Transverse colon (tissue), 4 donors: Measurements from ENCODE around the gene RDH5. TPM values are rescaled to one million over a fixed set of nuclear protein-coding genes. Genes with fewer than 3 reads are reported as not detected.

Source experiments
- DNase-seq: peaks from one replicate; pipeline ENCODE4 v3.0.0-alpha.2; 2019
- H3K27ac ChIP-seq, 4 donors: fragments of 200-600 bp; sonication (generic); 2 replicates each; pipeline ENCODE4 v1.5.1; 2016 to 2018; ENCODE audit warnings: inconsistent platforms in 4 of 4
- H3K27me3 ChIP-seq: fragments of 200-600 bp; sonication (generic); 2 replicates; pipeline ENCODE4 v1.5.1; 2017; ENCODE audit warnings: inconsistent platforms
- H3K36me3 ChIP-seq, 4 donors: fragments of 200-600 bp; sonication (generic); 2 replicates each; pipeline ENCODE4 v1.5.1; 2017 to 2019; ENCODE audit warnings: inconsistent platforms in 4 of 4
- H3K4me1 ChIP-seq, 4 donors: fragments of 200-600 bp; sonication (generic); 2 replicates each; pipeline ENCODE4 v1.5.1; 2017 to 2020; ENCODE audit warnings: inconsistent platforms in 4 of 4
- H3K4me3 ChIP-seq, 4 donors: fragments of 200-600 bp; sonication (generic); 1 replicate in 1 of 4; 2 replicates in 3 of 4; pipeline versions ENCODE4 v1.5.1 to v1.6.1; 2017 to 2019; ENCODE audit warnings: inconsistent platforms in 4 of 4
- H3K9me3 ChIP-seq, 2 donors: fragments of 200-600 bp; sonication (generic); 2 replicates each; pipeline ENCODE4 v1.5.1; 2017 to 2019; ENCODE audit warnings: inconsistent platforms in 2 of 2
- EP300 ChIP-seq: sonication (generic); formaldehyde crosslinking; IDR thresholded peaks from one replicate; pipeline ENCODE4 v1.6.1; 2017; ENCODE audit warnings: antibody characterized with exemption, low read depth
- POLR2A ChIP-seq: fragments of 450-650 bp; IDR thresholded peaks from one replicate; pipeline ENCODE4 v1.6.1; 2016; ENCODE audit warnings: antibody characterized with exemption, mild to moderate bottlenecking, moderate library complexity
- POLR2AphosphoS5 ChIP-seq, 3 donors: sonication (generic); formaldehyde crosslinking; IDR thresholded peaks; one replicate each; pipeline ENCODE4 v1.6.1; 2016; ENCODE audit warnings: antibody characterized with exemption in 3 of 3
- WGBS, 2 donors: methylation state at CpG; one replicate each; pipeline ENCODE4 v1.1.5; 2018; ENCODE audit warnings: low coverage in 1 of 2; 5-methylcytosine and 5-hydroxymethylcytosine counted together
- in situ Hi-C, 4 donors: fragments of 200-750 bp; cut with MboI; loops; one replicate each; pipeline versions ENCODE4 v1.15.0 to v1.15.1; 2017; ENCODE audit warnings: low sequenced_read_pairs in 3 of 4, low pct_ligation_motif_present in 1 of 4, low pct_unique_long_range_greater_than_20kb in 1 of 4
- intact Hi-C: fragments of 100-400 bp; cut with DNase I; formaldehyde crosslinking; loops from one replicate; pipeline ENCODE4 v1.15.1; 2023; ENCODE audit warnings: low total_unique reads
- total RNA-seq, 4 donors: library from RNA; depleted of rRNA; stranded (reverse); fragments of >200 nt; gene quantifications; one replicate each; pipeline ENCODE4 v1.1.0, GENCODE V29; 2016
- TF ChIP-seq, protein P1 (sequence below), 5 experiments: fragments of 200-600 bp in 3 of 5; fragments of 450-650 bp in 2 of 5; sonication (generic) in 3 of 5; IDR thresholded peaks; 1 replicate in 2 of 5; 2 replicates in 3 of 5; pipeline ENCODE4 v1.5.1; 2016 to 2017; ENCODE audit warnings: antibody characterized with exemption in 5 of 5, inconsistent platforms in 3 of 5, mild to moderate bottlenecking in 2 of 5, moderate library complexity in 1 of 5

The RDH5 gene
- total RNA-seq, 4 donors from 2014 or later = 16.5 to 74.4 (median 58.3) TPM

DNA sequence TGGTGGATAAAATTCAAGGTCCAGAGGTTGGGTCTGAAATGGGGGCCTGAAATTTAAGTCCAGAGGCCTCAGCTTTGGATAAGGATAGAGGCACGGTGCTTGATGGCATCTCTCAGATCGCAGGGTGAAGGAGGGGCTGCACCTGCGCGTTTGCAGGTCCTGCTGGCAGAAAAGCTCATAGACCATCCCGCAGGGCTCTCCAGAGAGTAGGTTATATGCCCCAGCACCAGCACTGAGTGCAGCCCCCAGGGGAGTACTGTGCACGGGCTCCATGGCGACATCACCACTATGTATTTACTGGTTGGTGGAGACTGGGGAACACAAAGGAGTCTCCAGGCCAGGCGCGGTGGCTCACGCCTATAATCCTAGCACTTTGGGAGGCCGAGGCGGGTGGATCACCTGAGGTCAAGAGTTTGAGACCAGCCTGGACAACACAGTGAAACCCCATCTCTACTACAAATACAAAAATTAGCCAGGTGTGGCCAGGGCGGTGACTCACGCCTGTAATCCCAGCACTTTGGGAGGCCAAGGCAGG is 12.9 kb downstream of the RDH5 start:
- in situ Hi-C loops = loop anchor here in 3 of 4 donors (5.0 to 10.0 kb wide), 3 partner anchors 82 to 202 kb away; partner anchors contain the start of genes DGKA (in 1 of the 3), ORMDL2 (in 1 of the 3), PYM1 (in 1 of the 3) and SARNP (in 1 of the 3)

GRCh38 chr12:55733858-55734257 is 13.7 kb downstream of the RDH5 start:
- Histone ChIP-seq H3K36me3 (no peaks in the 10 kb centered on the region), H3K4me3 (no peak overlapping the region), H3K9me3 (no peaks in the 10 kb centered on the region), H3K4me1 (peaks cover 12 to 40% (median 28%) of the 10 kb centered on the region in 4 donors), H3K27ac (no peak overlapping the region), H3K27me3 (no peaks in the 10 kb centered on the region)
- in situ Hi-C loops (loop anchor here in 3 of 4 donors (5.0 to 10.0 kb wide), 3 partner anchors 81 to 201 kb away; partner anchors contain the start of genes DGKA (in 1 of the 3), ORMDL2 (in 1 of the 3), PYM1 (in 1 of the 3) and SARNP (in 1 of the 3)), intact Hi-C loops (no loop called here)
- WGBS, 2 donors = 68 to 100% methylated on average over 1 to 2 of the region's 2 CpGs
- DNase-seq = no peak
- TF ChIP-seq EP300 = no peak
- TF ChIP-seq POLR2A = no peak
- TF ChIP-seq, protein P1, sequence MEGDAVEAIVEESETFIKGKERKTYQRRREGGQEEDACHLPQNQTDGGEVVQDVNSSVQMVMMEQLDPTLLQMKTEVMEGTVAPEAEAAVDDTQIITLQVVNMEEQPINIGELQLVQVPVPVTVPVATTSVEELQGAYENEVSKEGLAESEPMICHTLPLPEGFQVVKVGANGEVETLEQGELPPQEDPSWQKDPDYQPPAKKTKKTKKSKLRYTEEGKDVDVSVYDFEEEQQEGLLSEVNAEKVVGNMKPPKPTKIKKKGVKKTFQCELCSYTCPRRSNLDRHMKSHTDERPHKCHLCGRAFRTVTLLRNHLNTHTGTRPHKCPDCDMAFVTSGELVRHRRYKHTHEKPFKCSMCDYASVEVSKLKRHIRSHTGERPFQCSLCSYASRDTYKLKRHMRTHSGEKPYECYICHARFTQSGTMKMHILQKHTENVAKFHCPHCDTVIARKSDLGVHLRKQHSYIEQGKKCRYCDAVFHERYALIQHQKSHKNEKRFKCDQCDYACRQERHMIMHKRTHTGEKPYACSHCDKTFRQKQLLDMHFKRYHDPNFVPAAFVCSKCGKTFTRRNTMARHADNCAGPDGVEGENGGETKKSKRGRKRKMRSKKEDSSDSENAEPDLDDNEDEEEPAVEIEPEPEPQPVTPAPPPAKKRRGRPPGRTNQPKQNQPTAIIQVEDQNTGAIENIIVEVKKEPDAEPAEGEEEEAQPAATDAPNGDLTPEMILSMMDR (IDR thresholded peaks at IDR 0.05) = no peak
- no peak for TF ChIP-seq POLR2AphosphoS5 (IDR thresholded peaks at IDR 0.05)

More for the DNA sequence above, 12.9 kb downstream of the RDH5 start:
- Histone ChIP-seq H3K27ac (no peak overlapping the region), H3K4me3 (no peak overlapping the region), H3K9me3 (no peaks in the 10 kb centered on the region), H3K27me3 (no peaks in the 10 kb centered on the region), H3K4me1 (peaks cover 12 to 34% (median 22%) of the 10 kb centered on the region in 4 donors), H3K36me3 (no peaks in the 10 kb centered on the region)
- WGBS, 2 donors = 85% methylated on average over 14 of the region's 14 CpGs; no CpG with 5 or more reads in 1 of the 2 donors
- TF ChIP-seq POLR2AphosphoS5 (IDR thresholded peaks at IDR 0.05) (no peak), EP300 (no peak), POLR2A (no peak)
- TF ChIP-seq, protein P1 (IDR thresholded peaks at IDR 0.05) = no peak
- intact Hi-C loops = no loop called here
- DNase-seq = no peak

DNA sequence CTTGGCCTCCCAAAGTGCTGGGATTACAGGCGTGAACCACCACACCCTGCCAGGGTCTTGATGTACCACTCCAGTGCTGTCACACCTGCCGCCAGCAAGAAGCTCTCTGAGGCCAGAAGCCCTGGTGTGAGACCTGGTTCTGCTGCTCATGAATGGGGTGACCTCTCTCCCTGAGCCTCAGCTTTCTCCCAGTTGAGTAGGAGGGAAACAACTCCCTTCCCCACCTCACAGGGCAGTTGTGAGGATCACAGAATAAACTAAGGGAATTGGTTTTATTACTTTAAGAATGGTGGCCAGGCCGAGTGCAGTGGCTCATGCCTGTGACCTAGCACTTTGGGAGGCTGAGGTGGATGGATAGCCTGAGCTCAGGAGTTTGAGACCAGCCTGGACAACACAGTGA is 14.4 kb downstream of the RDH5 start:
- in situ Hi-C loops (loop anchor here in 3 of 4 donors (5.0 to 10.0 kb wide), 3 partner anchors 80 to 200 kb away; partner anchors contain the start of genes DGKA (in 1 of the 3), ORMDL2 (in 1 of the 3), PYM1 (in 1 of the 3) and SARNP (in 1 of the 3)), intact Hi-C loops (no loop called here)
- TF ChIP-seq POLR2A = no peak
- TF ChIP-seq EP300 = no peak
- TF ChIP-seq POLR2AphosphoS5 (IDR thresholded peaks at IDR 0.05) = no peak
- TF ChIP-seq, protein P1 (IDR thresholded peaks at IDR 0.05) = no peak
- Histone ChIP-seq H3K27ac (no peak overlapping the region), H3K36me3 (no peaks in the 10 kb centered on the region), H3K4me1 (peaks cover 12 to 40% (median 28%) of the 10 kb centered on the region in 4 donors), H3K9me3 (no peaks in the 10 kb centered on the region), H3K27me3 (no peaks in the 10 kb centered on the region), H3K4me3 (no peak overlapping the region)
- DNase-seq = no peak
- 88% methylated on average over 3 of the region's 3 CpGs; no CpG with 5 or more reads in 1 of the 2 donors for WGBS, 2 donors

DNA sequence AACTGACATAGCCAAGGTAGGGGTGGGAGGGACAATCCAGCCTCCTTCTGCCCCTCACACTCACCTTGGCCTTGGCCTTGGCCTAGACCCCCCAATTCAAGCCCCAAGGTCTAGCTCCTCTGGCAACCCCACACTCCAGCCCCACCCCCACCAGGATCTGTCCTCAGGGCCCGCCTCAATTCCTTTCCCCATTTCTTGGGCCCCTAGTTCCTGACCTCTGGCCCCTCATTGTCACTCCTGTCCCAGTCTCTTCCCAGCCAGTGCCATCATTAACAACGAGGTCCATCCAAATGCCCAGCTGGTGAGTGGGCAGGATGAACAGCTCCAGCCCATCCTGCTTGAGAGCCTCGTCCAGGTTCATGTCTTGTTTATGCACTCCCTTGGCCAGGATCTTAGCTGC is 15.9 kb downstream of the RDH5 start:
- DNase-seq = no peak
- no peaks in the 10 kb centered on the region for H3K9me3 ChIP-seq
- no peak overlapping the region for H3K27ac ChIP-seq
- TF ChIP-seq EP300 (no peak), POLR2A (no peak), POLR2AphosphoS5 (IDR thresholded peaks at IDR 0.05) (no peak)
- intact Hi-C loops (no loop called here), in situ Hi-C loops (loop anchor here in 2 of 4 donors (10.0 kb wide), 2 partner anchors 79 to 199 kb away; partner anchors contain the start of genes DGKA (in 1 of the 2), ORMDL2 (in 1 of the 2) and SARNP (in 1 of the 2))
- no peaks in the 10 kb centered on the region for H3K27me3 ChIP-seq
- WGBS, 2 donors = 73 to 92% methylated on average over 2 to 3 of the region's 3 CpGs
- no peaks in the 10 kb centered on the region for H3K36me3 ChIP-seq
- H3K4me3 ChIP-seq = no peak overlapping the region
- H3K4me1 ChIP-seq = peaks cover 7 to 25% (median 18%) of the 10 kb centered on the region in 4 donors
